NCI-H1694 (cell line): Measurements from ENCODE around the gene DNAJB6.
"Not testable (repeated sequence)": the region's sequence is repeated elsewhere in the genome, so short reads cannot be mapped to it uniquely, and the experiment has no call there.

Experiments used
- DNase-seq: peaks from one replicate; lab custom pipeline; 2025; lab: John Stamatoyannopoulos, UW

DNAJB6 gene

GRCh38 chr7:157323401-157323800 is 13.4 kb upstream of the DNAJB6 start:
- no peak for DNase-seq

GRCh38 chr7:157329447-157329846 is 7.4 kb upstream of the DNAJB6 start:
- no peak for DNase-seq

- not testable (repeated sequence) for DNase-seq
Observed at GRCh38 chr7:157330567-157330966, 6.2 kb upstream of the DNAJB6 start.

GRCh38 chr7:157331049-157331448 is 5.8 kb upstream of the DNAJB6 start:
- not testable (repeated sequence) for DNase-seq

GRCh38 chr7:157335236-157335635 is 1.6 kb upstream of the DNAJB6 start:
- no peak for DNase-seq

GRCh38 chr7:157335991-157336382 is 817 bp upstream of the DNAJB6 start:
- DNase-seq, result no peak

- no peak for DNase-seq
Observed at GRCh38 chr7:157337316-157338149, 729 bp downstream of the DNAJB6 start.

- peak; percentile 57 for DNase-seq
Observed at GRCh38 chr7:157339777-157340677, 3.2 kb downstream of the DNAJB6 start.

- DNase-seq, result no peak
Observed at GRCh38 chr7:157347217-157347904, 10.6 kb downstream of the DNAJB6 start.

GRCh38 chr7:157348548-157348947 is 11.7 kb downstream of the DNAJB6 start:
- no peak for DNase-seq

- no peak for DNase-seq
Observed at GRCh38 chr7:157352516-157352915, 15.7 kb downstream of the DNAJB6 start.

- peak; percentile 54 for DNase-seq
Observed at GRCh38 chr7:157355784-157356511, 19.1 kb downstream of the DNAJB6 start.

GRCh38 chr7:157357129-157358040 is 20.6 kb downstream of the DNAJB6 start:
- DNase-seq, result no peak

GRCh38 chr7:157358041-157358752 is 21.4 kb downstream of the DNAJB6 start:
- DNase-seq, result no peak

GRCh38 chr7:157358753-157359096 is 21.9 kb downstream of the DNAJB6 start:
- DNase-seq, result no peak

- no peak for DNase-seq
Observed at GRCh38 chr7:157359581-157359980, 22.8 kb downstream of the DNAJB6 start.

- no peak for DNase-seq
Observed at GRCh38 chr7:157360483-157361025, 23.8 kb downstream of the DNAJB6 start.

- no peak for DNase-seq
Observed at GRCh38 chr7:157361537-157361936, 24.7 kb downstream of the DNAJB6 start.

- DNase-seq, result no peak
Observed at GRCh38 chr7:157362729-157363128, 25.9 kb downstream of the DNAJB6 start.

- no peak for DNase-seq
Observed at GRCh38 chr7:157366722-157367121, 29.9 kb downstream of the DNAJB6 start.
